ENCODE measurements around the gene TTC29. TPM values are rescaled to one million over a fixed set of nuclear protein-coding genes. Genes with fewer than 3 reads are reported as not detected.

TTC29 gene
- total and polyA plus RNA-seq, 2 donors (not counting 1 experiment from before 2014, with no cell fraction given), result 0.03 TPM; not detected in 1

DNA sequence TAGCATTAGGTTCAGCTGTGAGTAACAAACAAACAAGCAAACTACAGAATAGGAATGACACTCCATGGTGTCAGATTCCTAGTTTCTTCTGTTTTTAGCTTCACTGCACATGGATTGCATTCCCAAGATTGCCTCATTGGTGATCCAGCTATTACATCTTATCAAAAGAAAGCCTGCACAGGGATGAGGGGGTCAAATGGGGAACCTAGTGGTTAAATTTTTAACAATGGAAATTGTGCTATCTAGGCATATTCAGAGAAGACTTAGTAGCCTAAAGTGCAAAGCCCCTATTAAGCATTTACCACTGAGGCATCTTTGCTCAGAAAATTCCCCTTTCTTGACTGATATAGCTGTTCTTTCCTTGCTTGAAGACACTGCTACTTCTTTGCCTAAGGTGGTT lies 3.9 kb upstream of the TTC29 start:
- no peak overlapping the region for H3K9ac ChIP-seq (ENCODE audit: insufficient read depth, low read length)
- no peaks in the 10 kb centered on the region for H3K4me1 ChIP-seq (ENCODE audit: control insufficient read depth, extremely low read depth, insufficient read depth, low read length)
- no peak overlapping the region for H3K4me3 ChIP-seq (replicated peaks in 1 of 4; ENCODE audit: control extremely low read depth in 1 of 4, insufficient read depth in 1 of 4, low read depth in 3 of 4, low read length in 4 of 4)
- H2AFZ ChIP-seq (ENCODE audit: low read length), result no peak overlapping the region
- no peaks in the 10 kb centered on the region for H3K36me3 ChIP-seq (ENCODE audit: control insufficient read depth, insufficient read depth, low read length)
- no peak for TF ChIP-seq EZH2 (IDR thresholded peaks at IDR 0.05; ENCODE audit: low read length, missing control alignments)
- TF ChIP-seq, protein P1, sequence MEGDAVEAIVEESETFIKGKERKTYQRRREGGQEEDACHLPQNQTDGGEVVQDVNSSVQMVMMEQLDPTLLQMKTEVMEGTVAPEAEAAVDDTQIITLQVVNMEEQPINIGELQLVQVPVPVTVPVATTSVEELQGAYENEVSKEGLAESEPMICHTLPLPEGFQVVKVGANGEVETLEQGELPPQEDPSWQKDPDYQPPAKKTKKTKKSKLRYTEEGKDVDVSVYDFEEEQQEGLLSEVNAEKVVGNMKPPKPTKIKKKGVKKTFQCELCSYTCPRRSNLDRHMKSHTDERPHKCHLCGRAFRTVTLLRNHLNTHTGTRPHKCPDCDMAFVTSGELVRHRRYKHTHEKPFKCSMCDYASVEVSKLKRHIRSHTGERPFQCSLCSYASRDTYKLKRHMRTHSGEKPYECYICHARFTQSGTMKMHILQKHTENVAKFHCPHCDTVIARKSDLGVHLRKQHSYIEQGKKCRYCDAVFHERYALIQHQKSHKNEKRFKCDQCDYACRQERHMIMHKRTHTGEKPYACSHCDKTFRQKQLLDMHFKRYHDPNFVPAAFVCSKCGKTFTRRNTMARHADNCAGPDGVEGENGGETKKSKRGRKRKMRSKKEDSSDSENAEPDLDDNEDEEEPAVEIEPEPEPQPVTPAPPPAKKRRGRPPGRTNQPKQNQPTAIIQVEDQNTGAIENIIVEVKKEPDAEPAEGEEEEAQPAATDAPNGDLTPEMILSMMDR (conservative IDR thresholded peaks at IDR 0.05 in 1 of 2, IDR thresholded peaks at IDR 0.05 in 1 of 2; ENCODE audit: low read depth in 1 of 2, low read length in 2 of 2), result no peak
- no peaks in the 10 kb centered on the region for H3K27me3 ChIP-seq (ENCODE audit: control insufficient read depth, insufficient read depth, low read length)
- no peaks in the 10 kb centered on the region for H3K79me2 ChIP-seq (ENCODE audit: control insufficient read depth, insufficient read depth, low read length)
- H3K27ac ChIP-seq (ENCODE audit: insufficient read depth, low read length), result no peak overlapping the region
- no peak overlapping the region for H3K4me2 ChIP-seq (ENCODE audit: extremely low read depth, insufficient read depth, low read length)
- no peaks in the 10 kb centered on the region for H3K9me3 ChIP-seq (ENCODE audit: control insufficient read depth, insufficient read depth, low read depth, low read length)
- DNase-seq (ENCODE audit: low read depth in 2 of 2), result no peak
- no peaks in the 10 kb centered on the region for H4K20me1 ChIP-seq (ENCODE audit: control insufficient read depth, extremely low read depth, insufficient read depth, low read length)

DNA sequence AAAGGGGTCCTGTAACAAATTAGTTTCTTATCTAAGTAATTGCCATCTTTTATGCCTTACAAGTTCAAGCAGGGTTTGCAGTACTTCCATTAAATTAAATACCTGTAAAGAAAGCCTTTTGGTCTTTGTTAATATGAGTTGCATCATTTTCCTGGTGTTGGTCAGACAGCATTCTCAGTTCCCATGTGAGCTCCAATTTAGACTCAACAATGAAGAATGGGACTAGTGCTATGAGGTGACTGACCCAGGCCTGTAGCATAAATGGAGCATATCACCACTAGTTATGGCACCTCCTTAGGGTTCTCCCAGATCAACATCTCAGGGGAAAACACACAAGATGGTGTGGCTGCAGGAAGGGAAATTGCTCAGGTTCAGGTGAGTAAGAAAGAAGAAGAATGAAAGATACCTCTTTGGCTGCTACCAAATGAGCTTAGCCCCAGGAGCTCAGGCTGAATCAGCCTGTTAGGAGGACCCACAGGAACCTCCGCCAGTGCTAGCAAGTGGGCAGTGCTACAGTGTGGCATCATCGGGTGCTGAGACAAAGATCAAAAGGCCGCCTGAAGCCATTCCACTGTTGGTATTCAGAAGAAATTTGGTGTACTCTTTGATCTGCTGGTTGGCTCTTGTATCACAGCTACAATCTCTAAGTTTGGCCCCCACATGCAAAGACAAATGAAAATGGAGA lies 1.8 kb downstream of the TTC29 start:
- no peaks in the 10 kb centered on the region for H3K36me3 ChIP-seq (ENCODE audit: control insufficient read depth, insufficient read depth, low read length)
- H3K79me2 ChIP-seq (ENCODE audit: control insufficient read depth, insufficient read depth, low read length), result no peaks in the 10 kb centered on the region
- no peak overlapping the region for H2AFZ ChIP-seq (ENCODE audit: low read length)
- no peak for TF ChIP-seq EZH2 (IDR thresholded peaks at IDR 0.05; ENCODE audit: low read length, missing control alignments)
- TF ChIP-seq, protein P1 (conservative IDR thresholded peaks at IDR 0.05 in 1 of 2, IDR thresholded peaks at IDR 0.05 in 1 of 2; ENCODE audit: low read depth in 1 of 2, low read length in 2 of 2), result no peak
- no peaks in the 10 kb centered on the region for H3K4me1 ChIP-seq (ENCODE audit: control insufficient read depth, extremely low read depth, insufficient read depth, low read length)
- no peak overlapping the region for H3K9ac ChIP-seq (ENCODE audit: insufficient read depth, low read length)
- no peak for DNase-seq (ENCODE audit: low read depth in 2 of 2)
- no peak overlapping the region for H3K4me2 ChIP-seq (ENCODE audit: extremely low read depth, insufficient read depth, low read length)
- no peaks in the 10 kb centered on the region for H3K27me3 ChIP-seq (ENCODE audit: control insufficient read depth, insufficient read depth, low read length)
- H3K4me3 ChIP-seq (replicated peaks in 1 of 4; ENCODE audit: control extremely low read depth in 1 of 4, insufficient read depth in 1 of 4, low read depth in 3 of 4, low read length in 4 of 4), result no peak overlapping the region
- no peaks in the 10 kb centered on the region for H3K9me3 ChIP-seq (ENCODE audit: control insufficient read depth, insufficient read depth, low read depth, low read length)
- no peak overlapping the region for H3K27ac ChIP-seq (ENCODE audit: insufficient read depth, low read length)
- no peaks in the 10 kb centered on the region for H4K20me1 ChIP-seq (ENCODE audit: control insufficient read depth, extremely low read depth, insufficient read depth, low read length)

DNA sequence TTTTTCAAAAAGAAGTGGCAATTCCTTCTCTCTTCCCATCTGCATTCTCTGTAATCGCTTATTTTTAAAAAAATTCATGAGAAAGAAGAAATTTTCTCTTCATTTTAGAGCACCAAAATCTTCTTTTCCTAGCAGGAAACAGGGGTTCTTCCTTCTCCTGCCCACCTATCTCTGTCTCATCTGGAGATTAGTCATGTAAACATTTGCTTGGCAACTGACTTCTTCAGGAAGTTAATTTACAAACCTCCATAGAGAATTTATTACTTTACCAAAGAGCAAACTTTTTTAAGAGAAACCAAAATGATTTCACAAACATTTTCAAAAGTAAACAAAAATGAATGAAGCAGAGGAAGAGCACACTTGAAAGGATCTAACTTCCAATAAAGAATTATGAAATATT lies 13.5 kb downstream of the TTC29 start:
- H3K4me2 ChIP-seq (ENCODE audit: extremely low read depth, insufficient read depth, low read length), result no peak overlapping the region
- no peak overlapping the region for H3K9ac ChIP-seq (ENCODE audit: insufficient read depth, low read length)
- H3K27me3 ChIP-seq (ENCODE audit: control insufficient read depth, insufficient read depth, low read length), result no peaks in the 10 kb centered on the region
- H3K79me2 ChIP-seq (ENCODE audit: control insufficient read depth, insufficient read depth, low read length), result no peaks in the 10 kb centered on the region
- H3K4me1 ChIP-seq (ENCODE audit: control insufficient read depth, extremely low read depth, insufficient read depth, low read length), result no peaks in the 10 kb centered on the region
- no peak overlapping the region for H2AFZ ChIP-seq (ENCODE audit: low read length)
- no peaks in the 10 kb centered on the region for H3K9me3 ChIP-seq (ENCODE audit: control insufficient read depth, insufficient read depth, low read depth, low read length)
- H4K20me1 ChIP-seq (ENCODE audit: control insufficient read depth, extremely low read depth, insufficient read depth, low read length), result no peaks in the 10 kb centered on the region
- no peak overlapping the region for H3K4me3 ChIP-seq (replicated peaks in 1 of 4; ENCODE audit: control extremely low read depth in 1 of 4, insufficient read depth in 1 of 4, low read depth in 3 of 4, low read length in 4 of 4)
- no peak for TF ChIP-seq EZH2 (IDR thresholded peaks at IDR 0.05; ENCODE audit: low read length, missing control alignments)
- peak in 1 of 2 donors; percentile 8 for DNase-seq (ENCODE audit: low read depth in 2 of 2)
- no peak overlapping the region for H3K27ac ChIP-seq (ENCODE audit: insufficient read depth, low read length)
- H3K36me3 ChIP-seq (ENCODE audit: control insufficient read depth, insufficient read depth, low read length), result no peaks in the 10 kb centered on the region

All from fibroblast of lung (primary cell).